GM13976 (cell line): Measurements from ENCODE around the gene CRYBA4.

Experiments
- DNase-seq: peaks from one replicate; pipeline ENCODE4 v3.0.0; 2012; ENCODE audit warnings: low spot score
- CTCF ChIP-seq: IDR thresholded peaks from 2 replicates; pipeline ENCODE4 v1.5.1; 2012; ENCODE audit warnings: borderline replicate concordance, mild to moderate bottlenecking; ENCODE audit not compliant: insufficient read depth; ENCODE audit errors: extremely low read depth, missing control alignments, control extremely low read depth
- in situ Hi-C: fragments of 300-500 bp; cut with MboI; formaldehyde crosslinking; loops from one replicate; pipeline ENCODE4 v1.12.0; 2022; ENCODE audit warnings: low sequenced_read_pairs, mixed read lengths, inconsistent platforms; ENCODE audit not compliant: unreplicated experiment

The CRYBA4 gene

GRCh38 chr22:26580240-26580962 lies 41.4 kb upstream of the CRYBA4 start:
- DNase-seq = no peak
- in situ Hi-C loops = no loop called here
- TF ChIP-seq CTCF = no peak

GRCh38 chr22:26581026-26581425 lies 40.7 kb upstream of the CRYBA4 start:
- no peak for TF ChIP-seq CTCF
- DNase-seq = no peak
- in situ Hi-C loops = no loop called here

GRCh38 chr22:26581633-26582168 lies 40.1 kb upstream of the CRYBA4 start:
- in situ Hi-C loops = no loop called here
- no peak for DNase-seq
- TF ChIP-seq CTCF = no peak

- no peak for TF ChIP-seq CTCF
- in situ Hi-C loops = no loop called here
- DNase-seq = no peak
Measured at GRCh38 chr22:26584010-26584409, 37.8 kb upstream of the CRYBA4 start.

- in situ Hi-C loops = no loop called here
- no peak for TF ChIP-seq CTCF
- DNase-seq = no peak
Measured at GRCh38 chr22:26585104-26585790, 36.5 kb upstream of the CRYBA4 start.

- DNase-seq = no peak
- TF ChIP-seq CTCF = no peak
- in situ Hi-C loops = no loop called here
Measured at GRCh38 chr22:26586556-26587325, 35.0 kb upstream of the CRYBA4 start.
